ENCODE results near the gene C9orf50.

- TF ChIP-seq CTCF (IDR thresholded peaks at IDR 0.05; ENCODE audit: insufficient read depth, low read length, poor library complexity, severe bottlenecking) (no peak), EZH2phosphoT487 (conservative IDR thresholded peaks at IDR 0.05; ENCODE audit: low read length) (no peak)
Measured at GRCh38 chr9:129665814-129666520, 45.1 kb upstream of the C9orf50 start.

Data from SU-DHL-6 (cell line).